Measurements from ENCODE around the gene CBFA2T3. TPM values are rescaled to one million over a fixed set of nuclear protein-coding genes. Genes with fewer than 3 reads are reported as not detected.

CBFA2T3 gene
- total and polyA plus RNA-seq, 2 donors (not counting 1 experiment from before 2014, with no cell fraction given), result 40.8 to 58.3 TPM

DNA sequence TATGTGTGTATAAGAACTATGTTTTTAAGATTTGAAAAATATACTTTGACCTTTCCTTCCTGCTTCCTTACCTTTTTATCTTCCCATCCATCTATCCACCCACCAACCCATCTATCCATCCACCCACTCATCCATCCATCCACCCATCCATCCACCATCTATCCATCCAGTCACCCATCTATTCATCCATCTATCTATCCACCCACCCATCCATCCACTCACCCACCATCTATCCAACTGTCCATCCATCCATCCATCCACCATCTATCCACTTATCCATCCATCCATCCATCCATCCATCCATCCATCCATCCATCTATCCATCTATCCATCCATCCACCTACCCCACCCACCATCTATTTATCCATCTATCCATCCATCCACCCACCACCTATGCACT lies 12.4 kb downstream of the CBFA2T3 start:
- Histone ChIP-seq H3K27me3 (replicated peaks in 1 of 4; ENCODE audit: control extremely low read depth in 1 of 4, control insufficient read depth in 3 of 4, insufficient read depth in 4 of 4, low read length in 3 of 4) (no peaks in the 10 kb centered on the region), H3K4me2 (replicated peaks; ENCODE audit: low read depth, low read length, poor library complexity, severe bottlenecking) (no peak overlapping the region), H3K4me1 (ENCODE audit: control insufficient read depth in 2 of 2, insufficient read depth in 2 of 2, low read length in 2 of 2) (peaks cover 43 to 46% of the 10 kb centered on the region in 2 donors), H2AFZ (ENCODE audit: insufficient read depth, low read depth, low read length, poor library complexity, severe bottlenecking) (no peak overlapping the region), H3K9ac (ENCODE audit: low read length) (no peak overlapping the region), H3K27ac (ENCODE audit: low read length in 2 of 2) (no peak overlapping the region), H3K79me2 (ENCODE audit: control insufficient read depth, insufficient read depth, low read length) (peaks cover 88% of the 10 kb centered on the region), H3K4me3 (ENCODE audit: control extremely low read depth in 1 of 5, extremely low read depth in 1 of 5, insufficient read depth in 1 of 5, low read depth in 2 of 5, low read length in 4 of 5) (no peak overlapping the region), H4K20me1 (ENCODE audit: control insufficient read depth, insufficient read depth, low read length, poor library complexity, severe bottlenecking) (peaks cover 43% of the 10 kb centered on the region), H3K9me3 (ENCODE audit: control extremely low read depth in 1 of 3, control insufficient read depth in 2 of 3, insufficient read depth in 1 of 3, low read length in 2 of 3) (peaks cover 0 to 13% (median 0%) of the 10 kb centered on the region in 3 donors), H3K36me3 (replicated peaks in 1 of 2; ENCODE audit: control extremely low read depth in 1 of 2, control insufficient read depth in 1 of 2, extremely low read depth in 1 of 2, insufficient read depth in 2 of 2, low read length in 1 of 2) (peaks cover 0 to 4% of the 10 kb centered on the region in 2 experiments)
- Mint-ChIP-seq H3K4me1 (peaks cover 58% of the 10 kb centered on the region), H3K9me3 (ENCODE audit: insufficient read depth) (no peaks in the 10 kb centered on the region), H3K27ac (no peak overlapping the region), H3K4me3 (no peak overlapping the region), H3K27me3 (no peaks in the 10 kb centered on the region)
- POLR2A ChIA-PET, result interaction anchor here (0.9 kb wide), 1 partner anchor 21 kb away, joined by 3 read pairs; no protein-coding TSS in a partner anchor
- CTCF ChIA-PET, result interaction anchor here (1.4 kb wide), 1 partner anchor 151 kb away, joined by 3 read pairs; no protein-coding TSS in a partner anchor
- TF ChIP-seq, protein P1, sequence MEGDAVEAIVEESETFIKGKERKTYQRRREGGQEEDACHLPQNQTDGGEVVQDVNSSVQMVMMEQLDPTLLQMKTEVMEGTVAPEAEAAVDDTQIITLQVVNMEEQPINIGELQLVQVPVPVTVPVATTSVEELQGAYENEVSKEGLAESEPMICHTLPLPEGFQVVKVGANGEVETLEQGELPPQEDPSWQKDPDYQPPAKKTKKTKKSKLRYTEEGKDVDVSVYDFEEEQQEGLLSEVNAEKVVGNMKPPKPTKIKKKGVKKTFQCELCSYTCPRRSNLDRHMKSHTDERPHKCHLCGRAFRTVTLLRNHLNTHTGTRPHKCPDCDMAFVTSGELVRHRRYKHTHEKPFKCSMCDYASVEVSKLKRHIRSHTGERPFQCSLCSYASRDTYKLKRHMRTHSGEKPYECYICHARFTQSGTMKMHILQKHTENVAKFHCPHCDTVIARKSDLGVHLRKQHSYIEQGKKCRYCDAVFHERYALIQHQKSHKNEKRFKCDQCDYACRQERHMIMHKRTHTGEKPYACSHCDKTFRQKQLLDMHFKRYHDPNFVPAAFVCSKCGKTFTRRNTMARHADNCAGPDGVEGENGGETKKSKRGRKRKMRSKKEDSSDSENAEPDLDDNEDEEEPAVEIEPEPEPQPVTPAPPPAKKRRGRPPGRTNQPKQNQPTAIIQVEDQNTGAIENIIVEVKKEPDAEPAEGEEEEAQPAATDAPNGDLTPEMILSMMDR (IDR thresholded peaks at IDR 0.05), result no peak
- no peak for TF ChIP-seq EZH2 (IDR thresholded peaks at IDR 0.05; ENCODE audit: borderline replicate concordance, insufficient read depth, low read depth, low read length, poor library complexity, severe bottlenecking)
- DNase-seq (no peak), ATAC-seq (ENCODE audit: low read depth) (no peak)
- intact Hi-C loops (cut with micrococcal nuclease), result no loop called here

DNA sequence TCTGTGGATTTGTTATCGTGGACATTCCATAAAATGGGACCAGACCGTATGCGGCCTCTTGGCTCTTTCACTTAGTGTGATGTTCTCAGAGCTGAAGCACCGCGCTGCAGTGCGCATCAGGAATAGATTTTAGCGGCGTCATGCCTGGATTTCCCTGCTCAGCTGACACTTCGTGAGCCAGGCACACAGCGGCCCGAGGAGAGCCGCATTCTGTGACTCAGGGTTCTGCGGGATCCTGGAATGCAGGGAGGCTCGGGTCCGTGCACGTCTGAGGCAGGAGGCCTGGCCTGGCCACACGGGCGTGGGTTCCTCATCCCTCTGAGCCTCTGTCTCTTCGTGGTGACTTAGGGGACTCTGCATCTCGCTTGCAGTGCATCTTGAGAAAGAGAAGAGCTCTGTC lies 13.4 kb downstream of the CBFA2T3 start:
- Histone ChIP-seq H3K4me1 (ENCODE audit: control insufficient read depth in 2 of 2, insufficient read depth in 2 of 2, low read length in 2 of 2) (peaks cover 42 to 46% of the 10 kb centered on the region in 2 donors), H3K36me3 (replicated peaks in 1 of 2; ENCODE audit: control extremely low read depth in 1 of 2, control insufficient read depth in 1 of 2, extremely low read depth in 1 of 2, insufficient read depth in 2 of 2, low read length in 1 of 2) (peaks cover 0 to 12% of the 10 kb centered on the region in 2 experiments), H3K9ac (ENCODE audit: low read length) (no peak overlapping the region), H3K4me3 (ENCODE audit: control extremely low read depth in 1 of 5, extremely low read depth in 1 of 5, insufficient read depth in 1 of 5, low read depth in 2 of 5, low read length in 4 of 5) (no peak overlapping the region), H2AFZ (ENCODE audit: insufficient read depth, low read depth, low read length, poor library complexity, severe bottlenecking) (no peak overlapping the region), H3K27me3 (replicated peaks in 1 of 4; ENCODE audit: control extremely low read depth in 1 of 4, control insufficient read depth in 3 of 4, insufficient read depth in 4 of 4, low read length in 3 of 4) (no peaks in the 10 kb centered on the region), H3K79me2 (ENCODE audit: control insufficient read depth, insufficient read depth, low read length) (peaks cover 89% of the 10 kb centered on the region), H3K4me2 (replicated peaks; ENCODE audit: low read depth, low read length, poor library complexity, severe bottlenecking) (no peak overlapping the region), H3K9me3 (ENCODE audit: control extremely low read depth in 1 of 3, control insufficient read depth in 2 of 3, insufficient read depth in 1 of 3, low read length in 2 of 3) (peaks cover 0 to 13% (median 0%) of the 10 kb centered on the region in 3 donors), H3K27ac (ENCODE audit: low read length in 2 of 2) (no peak overlapping the region), H4K20me1 (ENCODE audit: control insufficient read depth, insufficient read depth, low read length, poor library complexity, severe bottlenecking) (peaks cover 44% of the 10 kb centered on the region)
- no peak for TF ChIP-seq EZH2 (IDR thresholded peaks at IDR 0.05; ENCODE audit: borderline replicate concordance, insufficient read depth, low read depth, low read length, poor library complexity, severe bottlenecking)
- TF ChIP-seq, protein P1 (IDR thresholded peaks at IDR 0.05), result no peak
- Mint-ChIP-seq H3K9me3 (ENCODE audit: insufficient read depth) (no peaks in the 10 kb centered on the region), H3K27ac (peak overlapping the region; percentile 15), H3K27me3 (no peaks in the 10 kb centered on the region), H3K4me1 (peaks cover 59% of the 10 kb centered on the region), H3K4me3 (no peak overlapping the region)
- no peak for ATAC-seq (ENCODE audit: low read depth)
- no peak for DNase-seq
- CTCF ChIA-PET, result interaction anchor here (1.4 kb wide), 1 partner anchor 152 kb away, joined by 3 read pairs; no protein-coding TSS in a partner anchor
- POLR2A ChIA-PET, result no interaction called here
- intact Hi-C loops (cut with micrococcal nuclease), result no loop called here
- WGBS (ENCODE audit: insufficient coverage), result 96% methylated on average over 20 of the region's 20 CpGs

Data from B cell (primary cell).